GM19438 (cell line): ENCODE results near the gene GAA.
"Not testable (repeated sequence)": the region's sequence is repeated elsewhere in the genome, so short reads cannot be mapped to it uniquely, and the experiment has no call there.

Experiments used
- ATAC-seq: cut with Tn5 transposase; IDR thresholded peaks from one replicate; pipeline ENCODE4 v1.9.1; 2021; ENCODE audit warnings: low read depth; ENCODE audit not compliant: unreplicated experiment

GAA gene

GRCh38 chr17:80082403-80083135 is 18.8 kb upstream of the GAA start:
- ATAC-seq: no peak

GRCh38 chr17:80083136-80083661 is 18.2 kb upstream of the GAA start:
- no peak for ATAC-seq

DNA sequence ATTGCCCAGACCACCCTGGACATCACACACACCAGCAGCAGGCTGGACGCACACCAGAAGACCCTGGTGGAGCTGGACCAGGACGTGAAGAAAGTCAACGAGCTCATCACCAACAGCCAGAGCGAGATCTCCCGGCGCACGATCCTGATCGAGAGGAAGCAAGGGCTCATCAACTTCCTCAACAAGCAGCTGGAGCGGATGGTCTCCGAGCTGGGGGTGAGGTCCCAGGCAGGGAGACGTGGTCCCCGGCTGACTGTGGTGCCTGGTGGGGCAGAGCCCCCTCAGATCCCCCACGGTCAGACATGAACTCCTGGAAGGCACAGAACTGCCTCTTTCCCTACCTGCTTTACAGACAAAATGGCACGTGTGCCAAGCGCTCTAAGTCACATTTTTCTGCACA is 16.6 kb upstream of the GAA start:
- ATAC-seq: no peak

DNA sequence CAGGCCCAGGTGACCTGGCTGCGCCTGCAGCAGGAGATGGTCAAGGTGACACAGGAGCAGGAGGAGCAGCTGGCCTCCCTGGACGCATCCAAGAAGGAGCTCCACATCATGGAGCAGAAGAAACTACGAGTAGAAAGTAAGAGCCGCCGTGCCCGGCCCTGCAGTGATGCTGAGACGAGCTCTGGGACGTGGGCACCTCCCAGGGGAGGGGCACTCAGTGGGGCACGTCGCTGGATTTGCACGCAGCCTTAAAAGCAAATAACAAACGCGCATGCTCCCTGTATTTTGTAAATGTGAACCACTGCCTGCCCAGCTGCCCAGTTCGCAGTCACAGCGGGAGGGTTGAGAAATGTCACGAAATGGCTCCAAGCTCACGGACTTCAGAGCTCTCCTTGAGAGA is 15.3 kb upstream of the GAA start:
- ATAC-seq: no peak

DNA sequence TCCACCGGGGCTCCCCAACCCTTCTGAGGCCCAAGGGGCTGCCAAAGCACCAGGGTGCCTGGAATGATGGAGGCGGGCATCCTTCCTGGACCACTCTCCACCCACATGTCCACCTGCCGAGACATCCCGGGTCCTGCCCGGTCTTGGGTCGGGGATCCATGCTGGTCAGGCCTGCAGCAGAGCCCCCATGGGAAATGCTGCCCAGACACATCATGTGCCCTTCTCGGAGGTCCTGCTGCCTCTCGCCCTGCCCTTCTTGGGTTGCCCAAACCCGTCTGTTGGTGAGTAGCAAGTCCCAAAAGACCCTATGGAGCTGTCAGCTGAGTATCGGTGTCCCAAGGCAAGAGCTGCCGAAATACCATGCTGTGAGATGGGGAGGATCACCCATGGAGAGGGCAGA is 14.8 kb upstream of the GAA start:
- no peak for ATAC-seq

DNA sequence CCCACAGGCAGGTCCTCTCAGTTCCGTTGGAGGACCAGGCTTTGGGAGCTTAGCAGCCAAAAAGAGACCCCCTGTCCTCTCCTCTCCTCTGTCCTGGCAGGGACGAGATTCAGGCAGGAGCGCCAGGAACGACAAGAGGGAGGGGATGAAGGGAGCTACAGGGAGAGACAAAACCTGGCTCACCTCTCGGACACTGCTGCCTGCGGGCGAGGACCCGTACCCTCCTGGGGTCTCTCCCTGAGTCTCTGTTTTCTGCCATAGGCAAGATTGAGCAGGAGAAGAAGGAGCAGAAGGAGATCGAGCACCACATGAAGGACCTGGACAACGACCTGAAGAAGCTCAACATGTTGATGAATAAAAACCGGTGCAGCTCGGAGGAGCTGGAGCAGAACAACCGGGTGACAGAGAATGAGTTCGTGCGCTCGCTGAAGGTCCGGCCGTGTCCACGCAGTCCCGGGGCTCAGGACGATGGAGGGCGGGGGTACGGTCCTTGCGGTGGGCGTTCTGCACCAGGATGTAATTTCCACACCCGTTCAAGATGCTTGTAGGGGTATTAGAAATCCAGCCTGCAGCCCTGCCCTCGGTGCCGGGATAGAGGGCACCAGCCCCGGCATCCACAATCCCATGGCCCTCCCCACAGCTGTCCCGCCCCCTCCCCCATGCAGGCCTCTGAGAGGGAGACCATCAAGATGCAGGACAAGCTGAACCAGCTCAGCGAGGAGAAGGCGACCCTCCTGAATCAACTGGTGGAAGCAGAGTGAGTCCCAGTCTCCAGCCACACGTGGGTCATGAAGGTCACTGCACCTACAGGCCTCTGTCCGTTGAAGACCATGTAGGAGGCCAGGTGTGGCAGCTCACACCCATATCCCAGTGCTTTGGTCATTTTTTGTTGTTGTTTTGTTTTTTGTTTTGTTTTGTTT is 13.8 kb upstream of the GAA start:
- no peak for ATAC-seq

DNA sequence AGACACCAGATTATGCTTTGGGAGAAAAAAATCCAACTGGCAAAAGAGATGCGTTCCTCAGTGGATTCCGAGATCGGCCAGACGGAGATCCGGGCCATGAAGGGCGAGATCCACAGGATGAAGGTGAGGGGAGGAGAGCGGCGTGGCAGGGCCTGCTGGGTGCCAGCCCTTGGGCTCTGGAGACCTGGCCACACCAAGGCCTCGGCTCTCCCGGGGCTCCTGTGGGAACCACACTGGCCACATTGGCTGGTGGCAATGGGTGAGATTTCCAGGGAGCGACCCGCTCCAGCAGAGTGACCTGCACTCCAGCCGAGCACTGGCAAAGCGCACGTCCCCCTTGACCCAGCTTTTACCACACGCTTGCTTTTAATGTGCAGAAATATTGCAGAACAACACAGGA is 11.6 kb upstream of the GAA start:
- ATAC-seq: no peak

DNA sequence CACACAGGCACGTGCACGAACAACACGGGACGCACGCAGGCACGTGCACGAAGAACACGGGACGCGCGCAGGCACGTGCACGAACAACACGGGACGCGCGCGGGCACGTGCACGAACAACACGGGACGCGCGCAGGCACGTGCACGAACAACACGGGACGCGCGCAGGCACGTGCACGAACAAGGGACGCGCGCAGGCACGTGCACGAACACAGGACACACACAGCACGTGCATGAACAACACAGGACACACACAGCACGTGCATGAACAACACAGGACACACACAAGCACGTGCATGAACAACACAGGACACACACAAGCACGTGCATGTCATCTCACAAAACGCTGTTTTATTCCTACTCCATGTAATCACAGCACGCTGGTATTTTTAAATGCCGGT is 11.2 kb upstream of the GAA start:
- ATAC-seq: not testable (repeated sequence)

GRCh38 chr17:80091376-80091775 is 10.0 kb upstream of the GAA start:
- no peak for ATAC-seq

DNA sequence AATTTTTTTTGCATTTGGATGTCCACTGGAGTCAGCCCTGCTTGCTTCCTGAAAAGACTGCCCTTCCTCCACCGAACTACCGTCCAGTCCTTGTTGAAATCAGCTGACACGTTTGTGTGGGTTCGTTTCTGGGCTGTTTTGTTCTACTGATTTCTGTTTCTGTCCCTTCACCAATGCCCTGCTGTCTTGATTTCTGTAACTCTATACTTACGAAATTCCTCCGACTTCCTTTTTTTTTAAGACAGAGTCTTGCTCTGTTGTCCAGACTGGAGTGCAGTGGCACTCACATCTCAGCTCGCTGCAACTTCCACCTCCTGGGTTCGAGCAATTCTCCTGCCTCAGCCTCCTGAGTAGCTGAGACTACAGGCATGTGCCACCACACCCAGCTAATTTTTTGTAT is 8.4 kb upstream of the GAA start:
- ATAC-seq: no peak

GRCh38 chr17:80095038-80095843 is 6.1 kb upstream of the GAA start:
- ATAC-seq: no peak

DNA sequence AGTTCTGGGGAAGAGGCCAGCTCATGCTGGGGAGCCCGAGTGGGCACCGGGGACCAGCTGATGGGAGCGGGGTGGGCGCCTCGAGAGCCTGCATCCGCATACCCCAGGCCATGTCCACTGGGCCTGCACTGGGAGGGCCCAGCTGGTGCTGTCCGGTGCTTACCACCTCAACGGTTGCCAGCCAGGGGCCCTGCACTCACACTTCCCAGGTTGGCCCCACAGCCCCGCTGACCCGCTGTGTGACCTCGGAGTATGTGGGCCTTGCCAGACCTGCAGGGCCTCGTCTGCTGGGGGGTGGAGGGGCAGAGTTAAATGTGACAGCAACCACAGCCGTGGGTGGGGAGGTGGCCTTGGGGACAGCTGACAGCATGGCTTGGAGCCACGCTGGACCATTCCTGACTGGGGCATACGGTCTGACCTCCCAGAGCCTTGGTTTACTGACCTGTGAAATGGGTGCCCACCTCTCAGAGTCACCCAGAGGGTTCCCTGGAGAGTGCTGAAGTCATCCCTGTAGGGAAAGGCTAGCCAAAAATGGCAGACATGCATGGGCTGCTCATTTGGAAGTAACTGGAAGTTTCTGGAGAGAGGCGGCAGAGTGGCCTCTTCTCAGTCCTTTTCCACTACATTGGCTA is 5.4 kb upstream of the GAA start:
- ATAC-seq: no peak

- no peak for ATAC-seq
Observed at GRCh38 chr17:80096561-80097021, 4.8 kb upstream of the GAA start.

GRCh38 chr17:80097127-80097621 is 4.2 kb upstream of the GAA start:
- ATAC-seq: no peak

DNA sequence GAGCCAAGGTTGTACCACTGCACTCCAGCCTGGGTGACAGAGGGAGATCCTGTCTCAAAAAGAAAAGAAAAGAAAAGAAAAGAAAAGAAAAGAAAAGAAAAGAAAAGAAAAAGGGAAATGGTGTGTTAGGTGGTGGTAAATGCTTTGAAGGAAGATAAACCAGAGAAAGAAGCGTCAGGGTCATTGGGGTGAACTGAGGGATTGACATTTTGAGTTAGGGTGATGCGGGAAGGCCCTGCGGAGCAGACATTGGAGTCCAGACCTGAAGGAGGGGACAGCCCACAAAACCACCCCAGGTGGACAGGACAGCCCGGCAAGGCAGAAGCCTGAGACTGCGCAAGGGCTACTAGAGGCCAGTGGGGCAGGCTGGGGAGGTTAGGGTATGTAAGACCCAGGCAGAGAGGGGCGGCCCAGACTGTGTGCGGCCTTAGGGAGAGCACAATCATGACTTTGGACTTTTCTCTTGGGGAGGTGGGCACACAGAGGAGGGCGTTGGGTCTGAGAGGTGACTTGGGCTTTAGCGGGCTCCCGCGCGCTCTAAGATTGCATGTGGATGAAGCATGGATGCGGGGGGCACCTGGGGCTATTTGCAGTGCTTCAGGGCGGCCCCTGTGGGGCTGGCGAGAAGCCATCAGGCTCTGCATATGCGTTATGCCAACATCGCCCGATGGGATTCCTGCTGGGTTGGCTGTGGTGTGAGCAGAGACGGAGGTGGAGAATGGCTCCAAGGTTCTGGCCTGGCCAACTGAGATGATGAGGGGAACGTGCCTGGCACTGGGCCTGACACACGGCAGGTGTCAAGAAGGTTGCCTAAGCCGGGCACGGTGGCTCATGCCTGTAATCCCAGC is 3.3 kb upstream of the GAA start:
- ATAC-seq: no peak

DNA sequence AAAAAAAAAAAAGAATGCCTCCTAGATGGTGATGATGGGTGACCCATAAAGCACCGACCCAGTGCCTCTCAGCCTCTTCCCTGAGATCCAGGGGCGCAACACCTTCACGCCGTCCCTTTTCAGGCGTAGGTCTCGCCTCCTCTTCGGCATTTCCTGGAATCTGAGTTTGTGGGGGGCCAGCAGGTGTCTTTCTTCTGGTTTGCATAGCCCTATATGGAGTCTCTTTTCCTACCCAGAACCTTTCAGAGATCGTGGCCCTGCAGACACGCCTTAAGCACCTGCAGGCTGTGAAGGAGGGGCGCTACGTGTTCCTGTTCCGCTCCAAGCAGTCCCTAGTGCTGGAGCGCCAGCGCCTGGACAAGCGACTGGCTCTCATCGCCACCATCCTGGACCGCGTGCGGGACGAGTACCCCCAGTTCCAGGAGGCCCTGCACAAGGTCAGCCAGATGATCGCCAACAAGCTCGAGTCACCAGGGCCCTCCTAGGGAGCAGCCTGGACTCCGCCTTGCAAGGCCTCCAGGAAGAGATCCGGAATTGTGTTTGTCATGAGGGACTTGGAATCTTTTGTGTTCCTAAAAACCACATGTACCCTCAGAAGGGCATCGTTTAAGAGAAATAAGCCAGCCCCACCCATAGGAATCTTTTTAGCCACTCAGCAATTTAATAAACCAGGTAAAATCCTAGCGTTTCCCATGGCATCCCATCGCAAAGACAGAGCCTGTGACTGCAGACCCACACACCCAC is 1.9 kb upstream of the GAA start:
- no peak for ATAC-seq

GRCh38 chr17:80100035-80100323 is 1.4 kb upstream of the GAA start:
- no peak for ATAC-seq

- peak; percentile 26 for ATAC-seq
Observed at GRCh38 chr17:80101946-80102663, 724 bp downstream of the GAA start.
